K562 (cell line): Measurements from ENCODE around the gene RCSD1. TPM values are rescaled to one million over a fixed set of nuclear protein-coding genes. Genes with fewer than 3 reads are reported as not detected.

Source experiments
- ARID2 ChIP-seq: fragments of 450-650 bp; IDR thresholded peaks from 2 replicates; pipeline ENCODE4 v1.6.1; 2017; ENCODE audit warnings: antibody characterized with exemption, mild to moderate bottlenecking
- BCOR ChIP-seq: fragments of 450-650 bp; IDR thresholded peaks from 2 replicates; pipeline ENCODE4 v1.6.1; 2016
- CBX3 ChIP-seq, 2 experiments: IDR thresholded peaks; 1 replicate in 1 of 2; 2 replicates in 1 of 2; pipeline ENCODE4 v1.6.1; 2012; ENCODE audit warnings: inconsistent platforms in 2 of 2, low read length in 2 of 2, borderline replicate concordance in 1 of 2, control low read depth in 1 of 2
- FOXA1 ChIP-seq: fragments of 450-650 bp; IDR thresholded peaks from 2 replicates; pipeline ENCODE4 v1.6.1; 2016; ENCODE audit warnings: mild to moderate bottlenecking, borderline replicate concordance
- FOXJ3 ChIP-seq: sonication (generic); formaldehyde crosslinking; IDR thresholded peaks from 2 replicates; pipeline ENCODE4 v1.4.0; 2020; ENCODE audit warnings: mild to moderate bottlenecking, missing genetic modification reagents
- MAFK ChIP-seq: IDR thresholded peaks from 2 replicates; pipeline ENCODE4 v1.6.1; 2011; ENCODE audit warnings: low read length, improper control_type of control experiment
- MTA3 ChIP-seq: fragments of 450-650 bp; formaldehyde crosslinking; IDR thresholded peaks from 2 replicates; pipeline ENCODE4 v1.6.1; 2017; ENCODE audit warnings: mild to moderate bottlenecking, borderline replicate concordance
- NKRF ChIP-seq: fragments of 450-650 bp; IDR thresholded peaks from 2 replicates; pipeline ENCODE4 v1.6.1; 2016; ENCODE audit warnings: borderline replicate concordance
- NR0B1 ChIP-seq: fragments of 450-650 bp; IDR thresholded peaks from one replicate; pipeline ENCODE4 v1.6.1; 2018; ENCODE audit warnings: mild to moderate bottlenecking, moderate library complexity; ENCODE audit not compliant: partially characterized antibody
- POLR2AphosphoS2 ChIP-seq: IDR thresholded peaks from 2 replicates; pipeline ENCODE4 v1.6.1; 2012; ENCODE audit warnings: low read length, improper control_type of control experiment
- PTBP1 ChIP-seq: fragments of 200-400 bp; formaldehyde crosslinking; IDR thresholded peaks from 2 replicates; pipeline ENCODE4 v1.6.1; 2017; ENCODE audit warnings: low read depth, low read length
- SMC3 ChIP-seq: conservative IDR thresholded peaks from 2 replicates; pipeline ENCODE4 v1.6.1; 2011; ENCODE audit warnings: low read depth, low read length, improper control_type of control experiment; ENCODE audit not compliant: insufficient read depth
- SREBF1 ChIP-seq: fragments of 150-350 bp; IDR thresholded peaks from 2 replicates; pipeline ENCODE4 v1.6.1; 2014; ENCODE audit warnings: antibody characterized with exemption, low read depth, low read length, borderline replicate concordance
- TRIM24 ChIP-seq, 2 experiments: fragments of 450-650 bp; IDR thresholded peaks; 2 replicates each; pipeline ENCODE4 v1.6.1; 2016
- XRCC4 ChIP-seq: IDR thresholded peaks from one replicate; pipeline ENCODE4 v1.6.1; 2011; ENCODE audit not compliant: insufficient read depth, insufficient read length; ENCODE audit errors: extremely low read depth
- ZNF23 ChIP-seq: fragments of 250-450 bp; sonication (Bioruptor Pico); IDR thresholded peaks from 2 replicates; pipeline ENCODE4 v1.4.0; 2020; ENCODE audit warnings: mild to moderate bottlenecking
- ZNF232 ChIP-seq: sonication (generic); formaldehyde crosslinking; IDR thresholded peaks from 2 replicates; pipeline ENCODE4 v1.8.0; 2022; ENCODE audit warnings: mild to moderate bottlenecking, missing genetic modification reagents
- ZNF263 ChIP-seq: sonication (generic); formaldehyde crosslinking; IDR thresholded peaks from 2 replicates; pipeline ENCODE4 v1.8.0; 2022; ENCODE audit warnings: mild to moderate bottlenecking, missing genetic modification reagents, borderline replicate concordance
- ZNF311 ChIP-seq: fragments of 250-450 bp; sonication (Bioruptor Pico); IDR thresholded peaks from 2 replicates; pipeline ENCODE4 v1.4.0; 2020; ENCODE audit warnings: mild to moderate bottlenecking, moderate library complexity
- ZNF384 ChIP-seq: IDR thresholded peaks from 2 replicates; pipeline ENCODE4 v1.6.1; 2012; ENCODE audit warnings: low read depth, low read length, improper control_type of control experiment
- ZNF551 ChIP-seq: fragments of 250-450 bp; sonication (Bioruptor Pico); IDR thresholded peaks from 2 replicates; pipeline ENCODE4 v1.5.0; 2021; ENCODE audit warnings: mild to moderate bottlenecking, moderate library complexity
- ZNF696 ChIP-seq: fragments of 250-450 bp; sonication (Bioruptor Pico); conservative IDR thresholded peaks from 2 replicates; pipeline ENCODE4 v1.4.0; 2020; ENCODE audit warnings: mild to moderate bottlenecking, moderate library complexity
- ZNF75A ChIP-seq: fragments of 450-650 bp; formaldehyde crosslinking; IDR thresholded peaks from 2 replicates; pipeline ENCODE4 v1.4.0; 2020; ENCODE audit warnings: mild to moderate bottlenecking
- ZSCAN29 ChIP-seq: fragments of 450-650 bp; IDR thresholded peaks from 2 replicates; pipeline ENCODE4 v1.6.1; 2017
- polyA plus RNA-seq, 8 experiments: library from polyadenylated mRNA; depleted of rRNA in 4 of 8; stranded (reverse) in 5 of 8; unstranded in 3 of 8; fragments of >200 nt; fragmentation: Nextera tagmentation in 2 of 8; fragmentation: Illumina TruSeq in 1 of 8; extraction: Ambion mirVana in 2 of 8; extraction: Trizol in 1 of 8; gene quantifications; 2 replicates each; pipeline versions ENCODE4 v1.2.1 to v1.2.3, GENCODE V29; 2011 to 2014; ENCODE audit warnings: inconsistent platforms in 1 of 8, missing spikeins in 1 of 8
- total RNA-seq, 7 experiments: library from RNA; depleted of rRNA in 6 of 7; stranded (reverse); fragments of >200 nt in 6 of 7; fragmentation: Illumina TruSeq in 2 of 7; extraction: Trizol in 2 of 7; gene quantifications; 2 replicates each; pipeline versions ENCODE4 v1.2.1 to v1.2.3, GENCODE V29; 2011 to 2021; ENCODE audit warnings: low replicate concordance in 1 of 7
- TF ChIP-seq, protein P1 (sequence below): fragments of 250-450 bp; sonication (Bioruptor Pico); IDR thresholded peaks from 2 replicates; pipeline ENCODE4 v1.9.0; 2021; ENCODE audit warnings: mild to moderate bottlenecking, inconsistent platforms

The RCSD1 gene
- total and polyA plus RNA-seq, 9 of the 15 experiments (the other 6 are each of a cell fraction or from before 2014, with no cell fraction given), result 7.8 to 69.8 (median 45.3) TPM

- TF ChIP-seq SMC3, result peak; percentile 62; the same call in 1 of the 2 replicates
- peak; percentile 57 for TF ChIP-seq MAFK
- TF ChIP-seq ZNF384, result peak; percentile 82
- peak in 1 of 2 experiments; percentile 71; a peak in 2 of 4 replicates for TF ChIP-seq TRIM24 (IDR thresholded peaks at IDR 0.05)
- TF ChIP-seq ZNF263 (CRISPR knock-in tag), result peak; percentile 8; the same call in 1 of the 2 replicates
- peak; percentile 23; the same call in 1 of the 2 replicates for TF ChIP-seq ZNF23 (CRISPR knock-in tag)
- TF ChIP-seq ZNF551, result no peak
- TF ChIP-seq XRCC4, result no peak
- TF ChIP-seq FOXJ3, result no peak
- TF ChIP-seq, protein P1, sequence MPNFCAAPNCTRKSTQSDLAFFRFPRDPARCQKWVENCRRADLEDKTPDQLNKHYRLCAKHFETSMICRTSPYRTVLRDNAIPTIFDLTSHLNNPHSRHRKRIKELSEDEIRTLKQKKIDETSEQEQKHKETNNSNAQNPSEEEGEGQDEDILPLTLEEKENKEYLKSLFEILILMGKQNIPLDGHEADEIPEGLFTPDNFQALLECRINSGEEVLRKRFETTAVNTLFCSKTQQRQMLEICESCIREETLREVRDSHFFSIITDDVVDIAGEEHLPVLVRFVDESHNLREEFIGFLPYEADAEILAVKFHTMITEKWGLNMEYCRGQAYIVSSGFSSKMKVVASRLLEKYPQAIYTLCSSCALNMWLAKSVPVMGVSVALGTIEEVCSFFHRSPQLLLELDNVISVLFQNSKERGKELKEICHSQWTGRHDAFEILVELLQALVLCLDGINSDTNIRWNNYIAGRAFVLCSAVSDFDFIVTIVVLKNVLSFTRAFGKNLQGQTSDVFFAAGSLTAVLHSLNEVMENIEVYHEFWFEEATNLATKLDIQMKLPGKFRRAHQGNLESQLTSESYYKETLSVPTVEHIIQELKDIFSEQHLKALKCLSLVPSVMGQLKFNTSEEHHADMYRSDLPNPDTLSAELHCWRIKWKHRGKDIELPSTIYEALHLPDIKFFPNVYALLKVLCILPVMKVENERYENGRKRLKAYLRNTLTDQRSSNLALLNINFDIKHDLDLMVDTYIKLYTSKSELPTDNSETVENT, result 0 out of 2 replicates have a peak, but pooled peaks have one; percentile 42
- TF ChIP-seq NKRF, result peak; percentile 50; the same call in 1 of the 2 replicates
- 0 out of 2 replicates have a peak, but pooled peaks have one; percentile 7 for TF ChIP-seq ZNF311 (CRISPR knock-in tag)
- no peak for TF ChIP-seq ARID2
- no peak for TF ChIP-seq ZNF232 (CRISPR knock-in tag)
- TF ChIP-seq NR0B1, result no peak
- TF ChIP-seq FOXA1, result no peak
- TF ChIP-seq ZSCAN29, result peak; percentile 76
- no peak; the same call in 1 of the 2 replicates for TF ChIP-seq SREBF1
- TF ChIP-seq BCOR, result peak; percentile 90
- TF ChIP-seq POLR2AphosphoS2, result no peak
- TF ChIP-seq ZNF75A (CRISPR knock-in tag), result no peak
- TF ChIP-seq CBX3 (IDR thresholded peaks at IDR 0.05; ENCODE audit: borderline replicate concordance in 1 of 2, low read length in 2 of 2), result peak in 1 of 2 experiments; percentile 81; a peak in 1 of 3 replicates
- TF ChIP-seq ZNF696 (CRISPR knock-in tag), result no peak
- no peak for TF ChIP-seq PTBP1
- TF ChIP-seq MTA3, result peak; percentile 74
Observed at GRCh38 chr1:167715157-167715999, 85.3 kb downstream of the RCSD1 start (continued).
